Measurements from ENCODE around the gene ECT2. TPM values are rescaled to one million over a fixed set of nuclear protein-coding genes. Genes with fewer than 3 reads are reported as not detected.

The ECT2 gene
- total RNA-seq, 1 donor, result 23.2 TPM

GRCh38 chr3:172709774-172710663, 40.5 kb upstream of the ECT2 start:
- H3K79me2 ChIP-seq (ENCODE audit: insufficient read depth, low read length), result peaks cover 51% of the 10 kb centered on the region
- DNase-seq (ENCODE audit: insufficient read length, low spot score, missing footprints), result peak; percentile 72
- peak overlapping the region; percentile 83 for H3K4me2 ChIP-seq (ENCODE audit: insufficient read depth, low read length)

GRCh38 chr3:172710664-172711453, 39.7 kb upstream of the ECT2 start, which contains the start of gene NCEH1:
Gene NCEH1, minus strand, starts transcription at chr3:172711067. Its CDS starts 83 bp downstream, at chr3:172710984.
- Histone ChIP-seq H2AFZ (ENCODE audit: low read length) (peak within 1 kb of the TSS; percentile 80), H3K9me3 (ENCODE audit: low read depth, low read length) (no peaks in the 10 kb centered on the region), H3K4me1 (ENCODE audit: insufficient read depth, low read length) (peaks cover 31% of the 10 kb centered on the region), H3K79me2 (ENCODE audit: insufficient read depth, low read length) (peaks cover 43% of the 10 kb centered on the region), H3K4me3 (ENCODE audit: insufficient read depth, low read length) (peak within 1 kb of the TSS; percentile 86), H3K36me3 (ENCODE audit: insufficient read depth, low read length) (no peaks in the 10 kb centered on the region), H3K27ac (ENCODE audit: low read depth, low read length) (peak within 1 kb of the TSS; percentile 97), H4K20me1 (ENCODE audit: insufficient read depth, low read length) (peaks cover 5% of the 10 kb centered on the region), H3K4me2 (ENCODE audit: insufficient read depth, low read length) (peak within 1 kb of the TSS; percentile 83), H3K27me3 (ENCODE audit: insufficient read depth, low read length) (no peaks in the 10 kb centered on the region)
- peak; percentile 94 for TF ChIP-seq CTCF (IDR thresholded peaks at IDR 0.05; ENCODE audit: extremely low read depth, low read depth, low read length)
- DNase-seq (ENCODE audit: insufficient read length, low spot score, missing footprints), result peak; percentile 93

More at GRCh38 chr3:172709774-172710663, 40.5 kb upstream of the ECT2 start:
- H3K4me1 ChIP-seq (ENCODE audit: insufficient read depth, low read length), result peaks cover 31% of the 10 kb centered on the region
- H3K9me3 ChIP-seq (ENCODE audit: low read depth, low read length), result no peaks in the 10 kb centered on the region
- H2AFZ ChIP-seq (ENCODE audit: low read length), result peak overlapping the region; percentile 80
- peaks cover 5% of the 10 kb centered on the region for H4K20me1 ChIP-seq (ENCODE audit: insufficient read depth, low read length)
- no peak for TF ChIP-seq CTCF (IDR thresholded peaks at IDR 0.05; ENCODE audit: extremely low read depth, low read depth, low read length)
- H3K36me3 ChIP-seq (ENCODE audit: insufficient read depth, low read length), result no peaks in the 10 kb centered on the region
- peak overlapping the region; percentile 86 for H3K4me3 ChIP-seq (ENCODE audit: insufficient read depth, low read length)
- H3K27ac ChIP-seq (ENCODE audit: low read depth, low read length), result peak overlapping the region; percentile 97
- H3K27me3 ChIP-seq (ENCODE audit: insufficient read depth, low read length), result no peaks in the 10 kb centered on the region

DNA sequence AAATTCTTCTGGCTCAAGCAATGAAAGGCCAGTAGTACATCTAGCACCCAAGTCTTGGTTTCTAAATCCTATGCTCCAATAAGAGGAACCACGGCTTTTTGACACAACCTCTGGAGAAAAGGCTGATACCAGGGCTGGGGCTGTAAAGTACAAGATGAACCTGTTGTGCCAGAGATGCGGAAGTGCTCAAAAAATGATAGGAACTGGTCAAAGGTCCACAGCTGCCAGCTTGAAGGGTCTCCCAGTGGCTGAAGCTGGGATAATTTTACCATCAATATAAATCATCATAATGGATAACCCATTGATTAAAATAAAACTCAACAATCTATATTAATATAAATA, 39.1 kb upstream of the ECT2 start:
- DNase-seq (ENCODE audit: insufficient read length, low spot score, missing footprints), result no peak
- H4K20me1 ChIP-seq (ENCODE audit: insufficient read depth, low read length), result peaks cover 5% of the 10 kb centered on the region
- peak overlapping the region; percentile 86 for H3K4me3 ChIP-seq (ENCODE audit: insufficient read depth, low read length)
- peak overlapping the region; percentile 97 for H3K27ac ChIP-seq (ENCODE audit: low read depth, low read length)
- peak overlapping the region; percentile 78 for H2AFZ ChIP-seq (ENCODE audit: low read length)
- peak overlapping the region; percentile 83 for H3K4me2 ChIP-seq (ENCODE audit: insufficient read depth, low read length)
- no peaks in the 10 kb centered on the region for H3K36me3 ChIP-seq (ENCODE audit: insufficient read depth, low read length)
- H3K4me1 ChIP-seq (ENCODE audit: insufficient read depth, low read length), result peaks cover 31% of the 10 kb centered on the region
- H3K79me2 ChIP-seq (ENCODE audit: insufficient read depth, low read length), result peaks cover 37% of the 10 kb centered on the region
- no peak for TF ChIP-seq CTCF (IDR thresholded peaks at IDR 0.05; ENCODE audit: extremely low read depth, low read depth, low read length)
- no peaks in the 10 kb centered on the region for H3K9me3 ChIP-seq (ENCODE audit: low read depth, low read length)
- H3K27me3 ChIP-seq (ENCODE audit: insufficient read depth, low read length), result no peaks in the 10 kb centered on the region

Data from osteoblast (primary cell).